T-helper 1 cell treated with Interleukin-12 subunit alpha and Interleukin-12 subunit beta and Interleukin-4 antibody, amounts not matched to agents 30 ng/mL and 1 ng/mL, for 36 hours (primary cell): ENCODE results near the gene PI4K2A. TPM values are rescaled to one million over a fixed set of nuclear protein-coding genes. Genes with fewer than 3 reads are reported as not detected.
"Not testable (repeated sequence)": the region's sequence is repeated elsewhere in the genome, so short reads cannot be mapped to it uniquely, and the experiment has no call there.

Experiments used
- intact Hi-C: fragments of 100-400 bp; cut with micrococcal nuclease; formaldehyde crosslinking; loops from one replicate; pipeline ENCODE4 v1.15.1; 2024
- total RNA-seq: library from RNA; stranded (reverse); gene quantifications from 2 replicates; pipeline ENCODE4 v1.2.3, GENCODE V29; 2022

Gene PI4K2A
- total RNA-seq, 1 donor from 2014 or later: 14.1 TPM

DNA sequence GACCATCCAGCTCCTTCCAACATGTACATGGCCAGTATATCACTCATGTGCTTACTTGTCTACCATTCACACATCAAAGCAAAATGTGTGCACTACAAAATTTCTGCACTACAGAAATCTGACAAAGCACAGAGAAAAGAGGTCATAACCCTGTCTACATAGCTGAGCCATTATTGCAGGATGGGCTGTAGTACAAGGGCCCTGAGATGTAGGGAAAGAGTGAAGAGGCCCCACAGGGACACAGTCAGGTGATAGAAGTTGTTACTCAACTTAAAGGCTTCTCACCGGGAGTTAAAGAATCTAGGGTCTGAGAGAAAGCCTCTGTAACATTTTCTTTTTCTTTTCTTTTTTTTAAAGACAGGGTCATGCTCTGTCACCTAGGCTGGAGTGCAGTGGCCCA lies 29.1 kb downstream of the PI4K2A start:
- intact Hi-C loops: no loop called here

DNA sequence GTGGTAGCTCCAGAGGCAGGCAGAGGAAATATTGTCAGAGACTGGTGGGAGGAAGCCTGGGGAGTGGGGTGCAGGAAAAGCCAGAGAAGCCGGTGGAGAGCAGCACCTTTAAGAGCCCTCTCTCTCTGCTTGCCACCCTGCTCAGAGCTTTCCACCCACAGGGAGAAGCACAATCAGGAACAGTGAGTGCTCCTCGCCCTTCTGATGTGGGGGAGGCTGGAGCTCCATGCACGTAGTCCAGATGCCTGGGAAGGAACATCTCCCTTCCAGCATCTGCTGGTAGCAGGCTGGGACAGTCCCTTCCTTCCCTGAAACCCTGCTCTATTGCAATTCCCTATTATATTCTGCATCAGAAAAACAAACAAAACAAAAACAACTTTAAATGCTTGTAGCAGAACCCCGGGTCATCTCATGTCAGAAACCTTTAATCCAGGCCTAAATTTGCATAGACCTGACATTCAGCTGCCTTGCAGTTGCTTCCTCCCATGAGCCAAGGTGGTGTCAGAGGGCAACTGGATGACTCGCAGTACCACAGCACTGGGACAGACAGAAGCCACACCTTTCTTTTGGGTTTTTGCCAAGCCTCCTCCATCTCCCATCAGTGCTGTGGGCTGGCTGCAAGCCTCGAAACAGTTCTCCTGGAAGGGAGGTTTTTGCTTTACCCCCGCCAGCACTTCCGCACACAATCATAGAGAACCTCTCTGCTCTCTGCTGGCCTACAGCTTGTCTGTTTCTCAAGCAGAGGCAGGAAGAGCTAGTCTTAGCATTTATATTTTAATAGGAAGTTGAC lies 33.5 kb downstream of the PI4K2A start:
- intact Hi-C loops: no loop called here

DNA sequence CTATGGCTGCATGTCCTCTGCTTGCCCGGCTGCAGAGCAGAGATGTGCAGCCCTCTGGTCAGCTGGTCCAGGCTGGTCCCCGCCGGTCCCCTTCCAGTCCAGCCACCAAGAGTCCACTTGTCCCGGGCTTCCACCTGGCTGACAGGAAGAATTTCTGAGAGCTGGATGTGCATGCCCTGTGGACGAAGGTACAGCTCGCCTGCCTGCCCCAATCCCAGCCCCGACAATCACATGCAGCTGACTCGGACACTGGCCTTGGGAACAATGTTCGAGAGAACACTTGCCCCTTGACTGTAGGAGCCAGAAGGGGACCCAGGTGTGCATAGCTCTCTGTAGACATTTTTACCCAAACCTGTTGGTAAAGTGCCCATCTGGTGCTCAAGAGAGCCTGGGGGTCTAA lies 34.8 kb downstream of the PI4K2A start:
- intact Hi-C loops: no loop called here

DNA sequence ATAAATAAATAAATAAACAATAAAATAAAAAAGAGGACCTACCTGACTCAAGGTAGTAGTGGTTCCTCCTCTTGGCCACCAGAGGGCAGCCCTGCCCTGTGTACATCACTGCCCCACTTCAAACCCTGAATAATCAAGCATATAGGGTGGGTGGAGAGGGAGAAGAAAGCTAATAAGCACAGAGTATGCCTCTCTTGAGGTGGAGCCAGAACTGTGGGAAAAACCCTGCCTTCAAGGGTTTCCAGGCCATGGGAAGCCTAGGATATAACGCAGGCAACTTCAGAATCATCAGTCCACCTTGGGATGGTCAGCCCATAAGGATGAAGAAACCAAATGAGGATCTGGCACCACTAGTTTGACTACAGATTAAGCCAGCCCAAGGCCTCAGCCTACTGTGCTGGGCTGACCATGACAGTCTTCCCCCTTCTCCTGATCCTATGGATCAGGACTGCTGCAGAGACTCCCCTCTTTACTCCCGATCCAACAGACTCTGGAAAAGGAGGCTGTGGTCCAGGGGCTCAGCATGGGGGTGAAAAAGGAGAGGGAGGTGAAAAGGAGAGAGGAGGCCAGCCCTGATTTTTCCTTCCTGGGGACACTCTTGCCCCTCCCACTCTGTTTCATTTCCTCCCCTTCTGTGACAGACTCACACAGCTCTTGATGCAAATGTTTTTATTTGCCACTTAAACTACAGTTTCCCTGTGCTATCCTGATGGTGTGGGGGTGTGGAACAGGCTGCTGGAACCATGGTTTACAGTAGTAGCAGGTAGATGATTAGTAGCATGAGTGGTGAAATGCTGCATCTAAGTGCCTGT lies 36.5 kb downstream of the PI4K2A start:
- intact Hi-C loops: loop anchor here (1.0 to 2.0 kb wide), 6 partner anchors 10 to 192 kb away; partner anchors contain the start of genes AVPI1, PI4K2A and ZFYVE27

DNA sequence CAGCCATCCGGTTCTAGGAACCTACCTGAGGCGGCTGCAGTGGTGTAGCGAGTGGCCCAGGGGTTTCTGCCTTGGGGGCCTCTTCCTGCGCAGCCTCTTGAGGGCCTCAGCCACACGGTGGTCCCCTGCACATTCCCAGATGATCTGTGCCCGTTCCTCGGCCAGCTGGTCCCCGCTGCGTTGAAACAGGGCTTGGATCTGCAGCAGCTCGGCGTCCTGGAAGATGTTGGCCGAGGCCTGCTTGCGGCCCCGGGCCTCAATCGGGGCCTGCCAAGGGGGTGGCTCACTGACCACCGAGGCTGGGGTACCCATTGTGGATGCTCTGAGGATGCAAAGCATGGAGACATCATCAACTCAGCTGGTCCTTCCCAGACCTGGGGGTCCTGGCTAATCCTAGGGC lies 39.1 kb downstream of the PI4K2A start:
- intact Hi-C loops: no loop called here

DNA sequence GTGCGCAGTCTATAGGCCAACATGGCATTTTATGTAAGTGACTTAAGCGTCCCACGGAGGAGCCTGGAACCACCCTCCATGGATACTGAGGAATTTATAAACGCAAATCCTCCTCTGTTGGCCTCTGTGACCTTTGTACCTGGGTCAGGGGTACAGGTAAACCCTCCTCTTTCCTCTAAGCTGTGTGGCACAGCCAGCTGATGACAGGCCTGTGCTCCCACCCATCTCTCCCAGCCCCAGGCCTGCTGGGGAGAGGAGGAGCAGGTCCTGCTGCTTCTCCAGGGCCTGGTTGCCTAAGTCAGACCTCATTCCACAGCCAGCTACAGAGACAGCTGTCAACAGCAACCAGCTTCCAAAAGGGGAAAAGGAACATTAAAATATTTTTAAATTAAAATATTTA lies 41.6 kb downstream of the PI4K2A start:
- intact Hi-C loops: no loop called here

DNA sequence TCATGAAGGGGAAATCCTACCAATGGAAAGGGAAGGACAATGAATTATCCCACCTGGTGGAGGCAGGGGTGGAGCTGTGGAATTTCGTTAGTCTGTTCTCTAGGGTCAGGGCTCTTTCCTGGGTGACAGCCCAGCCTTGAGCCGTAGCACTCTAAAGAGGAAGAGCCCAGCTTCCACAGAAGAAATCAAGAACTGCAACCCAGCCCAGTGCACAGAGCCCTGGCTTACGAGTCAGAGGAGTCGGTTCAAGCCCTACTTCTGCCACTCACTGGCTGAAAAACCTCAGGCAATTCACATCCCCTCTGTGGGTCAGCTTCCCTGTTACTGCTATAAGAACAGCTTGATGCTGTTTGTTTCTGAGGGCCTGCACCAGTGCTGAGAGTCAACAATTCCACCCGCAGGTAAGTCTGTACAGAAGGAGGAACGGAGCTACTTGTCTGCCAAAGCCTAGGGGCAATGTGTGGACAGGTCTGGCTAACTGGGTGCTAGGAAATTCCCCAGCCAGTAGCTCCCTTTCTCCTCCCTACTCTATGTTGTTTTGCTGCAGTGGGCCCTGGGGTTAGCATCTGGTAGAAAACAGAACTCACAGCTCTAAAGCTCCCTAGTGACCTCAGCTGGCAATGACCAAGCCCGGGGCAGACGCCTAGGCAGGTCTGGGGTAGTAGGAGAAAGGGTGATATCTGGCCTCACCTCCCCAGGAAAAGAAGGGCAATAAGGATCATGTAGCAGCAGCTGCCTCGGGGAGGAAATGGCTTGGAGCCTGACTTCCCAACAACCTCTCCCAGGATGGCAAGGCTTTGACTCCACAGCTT lies 43.3 kb downstream of the PI4K2A start:
- intact Hi-C loops: no loop called here

DNA sequence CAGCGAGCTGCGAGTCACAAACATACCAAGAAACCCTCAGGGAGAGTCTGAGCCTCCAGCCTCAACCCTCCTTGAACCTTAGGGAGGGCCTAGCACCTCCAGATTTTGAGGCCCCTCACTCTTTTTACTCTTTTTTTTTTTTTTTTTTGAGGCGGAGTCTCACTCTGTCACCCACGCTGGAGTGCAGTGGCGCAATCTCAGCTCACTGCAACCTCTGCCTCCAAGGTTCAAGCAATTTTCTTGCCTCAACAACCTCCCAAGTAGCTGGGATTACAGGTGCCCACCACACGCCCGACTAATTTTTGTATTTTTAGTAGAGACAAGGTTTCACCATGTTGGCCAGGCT lies 43.9 kb downstream of the PI4K2A start:
- intact Hi-C loops: not testable (repeated sequence)

DNA sequence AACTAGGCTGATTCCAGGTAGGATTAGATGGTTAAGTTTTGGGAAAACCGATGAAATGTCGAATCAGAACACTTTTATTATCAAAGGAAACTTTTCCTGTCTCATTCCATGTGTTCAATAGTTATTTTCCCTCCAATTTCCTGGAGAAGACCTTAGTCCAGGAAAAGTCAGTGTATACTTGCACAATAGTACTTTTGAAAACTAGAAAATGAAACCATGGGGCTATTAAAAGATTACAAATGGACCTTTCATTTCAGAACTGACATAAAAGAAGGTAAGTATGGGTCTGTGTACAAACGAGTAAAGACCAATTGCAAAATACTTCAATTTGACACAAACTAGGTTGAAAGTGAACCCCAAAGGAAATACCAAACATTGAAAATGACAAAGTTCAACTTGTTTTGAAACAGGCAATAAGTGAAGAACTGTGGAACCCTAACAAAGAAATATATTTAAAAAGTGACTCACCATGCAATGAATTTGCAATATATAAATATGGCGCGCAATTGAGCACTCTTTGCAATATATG lies 44.5 kb downstream of the PI4K2A start:
- intact Hi-C loops: loop anchor here (5.0 kb wide), 2 partner anchors 238 to 853 kb away; partner anchors contain the start of genes EXOSC1, LCOR and ZDHHC16

DNA sequence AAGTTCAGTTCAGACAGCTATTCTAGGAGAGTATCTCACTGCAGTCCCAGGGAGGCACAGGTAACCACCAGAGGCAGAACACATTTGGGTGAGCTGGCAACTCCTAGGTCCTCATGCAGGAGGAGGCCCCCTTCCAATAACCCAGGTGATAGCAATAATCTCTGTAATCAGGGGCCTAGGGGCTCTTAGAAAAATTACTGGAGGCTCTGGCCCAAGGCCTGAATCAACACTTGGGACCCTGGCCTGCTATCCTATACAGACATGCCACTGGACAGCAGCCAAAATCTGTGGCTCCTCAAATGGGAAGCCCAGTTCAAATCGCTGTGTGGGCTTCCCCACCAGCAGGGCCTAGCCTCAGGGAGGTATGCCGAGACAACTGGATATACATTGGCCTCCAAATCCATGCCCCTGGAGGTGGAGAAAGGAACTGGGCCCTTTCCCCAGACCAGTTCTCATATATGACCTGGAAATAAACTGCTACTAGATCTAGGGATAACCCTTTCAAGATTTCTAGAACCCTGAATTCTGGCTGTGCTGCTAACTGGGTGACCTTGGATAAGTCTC lies 45.0 kb downstream of the PI4K2A start:
- intact Hi-C loops: loop anchor here (5.0 kb wide), 2 partner anchors 238 to 853 kb away; partner anchors contain the start of genes EXOSC1, LCOR and ZDHHC16

DNA sequence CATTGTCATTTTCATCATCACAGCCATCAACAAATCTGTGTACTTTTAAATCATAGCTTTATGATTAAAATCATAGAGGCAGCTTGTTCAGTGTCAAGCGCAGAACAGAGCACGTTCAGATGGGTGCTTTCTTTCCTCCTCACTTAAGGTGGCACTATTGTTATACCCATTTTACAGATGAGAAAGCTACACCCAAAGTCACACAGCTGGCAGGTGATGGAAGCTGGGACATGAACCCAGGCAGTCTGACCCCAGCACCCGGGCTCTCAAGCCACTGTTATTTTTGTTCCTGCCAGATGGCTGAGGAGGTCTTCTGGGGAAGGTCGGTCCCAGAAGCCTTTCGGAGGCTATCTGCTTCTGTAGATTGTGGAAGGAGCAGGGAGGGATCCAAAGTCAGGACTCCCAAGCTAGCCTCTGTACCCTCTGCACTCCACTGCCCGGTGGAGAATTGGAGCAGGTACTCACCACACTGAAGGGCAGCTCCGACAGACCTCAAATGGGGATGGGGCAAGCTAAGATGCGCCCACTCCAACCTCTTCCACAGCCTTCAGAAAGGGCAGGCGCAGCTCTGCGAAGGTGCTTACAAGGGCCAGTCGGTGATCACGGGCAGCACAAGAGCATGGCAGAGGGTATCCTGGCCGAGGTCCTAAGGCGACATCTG lies 46.0 kb downstream of the PI4K2A start:
- intact Hi-C loops: loop anchor here (2.0 to 5.0 kb wide), 6 partner anchors 38 to 854 kb away; partner anchors contain the start of genes EXOSC1, GOLGA7B, HPS1 and LCOR

DNA sequence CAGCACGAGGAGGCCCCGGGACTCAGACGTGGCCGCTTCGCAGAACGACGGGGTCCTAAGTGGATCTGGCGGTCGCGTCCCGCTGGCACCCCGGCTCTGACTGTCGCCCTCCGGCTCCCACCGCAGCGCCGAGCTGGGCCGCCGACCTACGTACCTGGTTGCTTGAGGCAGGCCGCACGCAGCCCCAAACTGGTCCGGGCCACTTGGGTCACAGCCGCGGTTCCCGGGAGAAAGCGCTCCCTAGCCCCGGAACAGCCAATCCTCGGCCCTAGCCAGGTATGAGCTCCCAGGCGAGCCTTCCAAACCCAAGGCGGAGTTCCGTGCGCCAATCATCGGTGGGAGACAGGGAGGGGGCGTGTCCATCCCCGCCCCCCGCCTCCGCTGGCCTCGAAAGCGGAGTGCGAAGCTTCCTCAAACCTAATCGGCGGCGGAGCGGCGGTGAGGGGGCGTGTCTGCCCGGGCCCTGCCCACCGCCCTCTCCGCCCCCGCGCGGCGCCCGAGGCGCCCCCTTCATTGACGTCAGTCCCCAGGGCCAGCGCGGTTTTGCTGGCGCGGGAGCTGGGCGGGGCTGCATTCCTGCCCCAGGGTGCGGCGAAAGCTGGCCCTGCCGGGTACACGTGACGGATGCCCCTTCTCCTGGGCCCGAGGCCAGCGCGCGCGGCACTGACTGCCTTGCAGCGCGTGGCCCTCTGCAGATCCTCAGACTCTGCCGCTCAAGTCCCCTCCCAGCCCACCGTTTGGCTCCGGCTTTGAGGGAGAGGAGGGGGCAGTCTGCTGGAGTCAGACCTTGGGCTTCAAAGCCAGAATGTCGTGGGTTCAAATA lies 46.7 kb downstream of the PI4K2A start, which contains the start of gene AVPI1:
TSS of gene AVPI1 (minus strand) at position 280 of the 823 bp plus-strand sequence. CDS start 7,336 bp downstream, outside the sequence.
- intact Hi-C loops: loop anchor here (1.0 to 5.0 kb wide), 15 partner anchors 11 to 855 kb away; partner anchors contain the start of genes EXOSC1, GOLGA7B, HPS1 and LCOR

DNA sequence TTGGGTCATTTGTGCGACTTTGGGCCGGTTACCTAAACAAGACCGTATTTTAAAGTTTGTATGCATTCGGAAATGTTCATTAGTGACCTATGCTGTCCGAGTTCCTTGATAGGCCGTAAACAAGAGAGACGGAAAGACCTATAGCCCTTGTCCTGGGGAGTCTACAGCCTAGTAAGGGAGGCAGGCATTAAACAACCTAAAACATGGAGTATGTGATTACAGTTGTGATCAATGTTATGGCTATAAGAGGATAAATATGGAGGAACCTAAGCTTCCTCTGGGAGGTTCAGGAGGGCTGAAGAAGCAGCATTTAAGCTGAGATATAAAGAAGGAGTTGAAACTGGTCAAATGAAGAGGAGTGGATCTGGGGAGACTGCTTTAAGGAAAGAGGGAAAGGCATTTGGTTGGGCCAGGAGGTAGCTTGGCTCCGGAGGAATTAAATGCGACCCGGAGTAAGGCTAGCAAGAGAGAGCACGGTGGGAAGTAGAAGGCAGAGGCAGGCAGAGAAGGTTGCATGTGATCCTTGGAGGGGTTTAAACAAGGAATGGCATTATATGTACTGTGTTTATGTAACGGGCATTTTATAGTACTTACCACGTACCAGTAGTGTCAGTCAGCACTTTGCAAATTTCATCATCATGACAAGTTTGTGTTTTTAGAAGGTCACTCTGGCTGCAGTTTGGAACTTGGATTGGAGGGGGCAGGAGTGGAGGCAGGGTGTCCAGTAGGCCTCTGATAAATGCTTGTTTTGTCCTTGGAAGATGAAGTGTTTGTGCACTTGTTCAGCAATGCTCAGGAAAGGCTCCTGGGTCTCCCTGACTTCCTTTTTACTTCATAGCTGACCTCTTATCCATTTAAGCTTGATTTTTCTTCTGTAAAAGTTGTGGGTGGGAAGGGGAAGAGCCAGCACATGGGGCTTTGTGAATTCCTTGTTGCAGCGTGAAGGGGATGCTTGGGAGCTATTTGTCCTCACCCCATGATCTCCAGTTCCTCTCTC lies 47.6 kb downstream of the PI4K2A start:
- intact Hi-C loops: loop anchor here (1.0 to 5.0 kb wide), 15 partner anchors 12 to 856 kb away; partner anchors contain the start of genes EXOSC1, GOLGA7B, HPS1 and LCOR

DNA sequence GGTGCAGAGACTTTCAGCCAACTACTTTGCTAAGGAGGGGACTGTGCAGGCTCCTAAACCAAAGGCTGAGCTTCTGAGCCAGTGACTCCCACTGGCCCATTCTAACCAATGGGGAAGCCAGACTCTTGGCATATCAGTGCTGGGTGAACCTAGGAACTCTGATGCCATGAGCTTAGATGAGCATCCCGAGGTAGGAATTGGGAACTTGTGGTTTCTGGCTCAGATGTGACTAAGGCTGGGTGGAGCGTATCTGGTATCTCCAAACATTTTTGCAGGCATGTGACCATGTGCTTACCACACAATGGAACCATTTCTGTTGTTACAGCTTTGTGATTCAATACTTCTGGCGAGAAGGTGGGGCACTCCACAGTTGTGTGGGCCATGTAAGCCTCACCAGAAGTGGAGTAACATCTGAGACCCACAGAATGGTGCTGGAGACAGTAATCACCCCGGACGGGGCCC lies 49.1 kb downstream of the PI4K2A start:
- intact Hi-C loops: loop anchor here (5.0 kb wide), 2 partner anchors 242 to 857 kb away; partner anchors contain the start of genes EXOSC1, LCOR and ZDHHC16

DNA sequence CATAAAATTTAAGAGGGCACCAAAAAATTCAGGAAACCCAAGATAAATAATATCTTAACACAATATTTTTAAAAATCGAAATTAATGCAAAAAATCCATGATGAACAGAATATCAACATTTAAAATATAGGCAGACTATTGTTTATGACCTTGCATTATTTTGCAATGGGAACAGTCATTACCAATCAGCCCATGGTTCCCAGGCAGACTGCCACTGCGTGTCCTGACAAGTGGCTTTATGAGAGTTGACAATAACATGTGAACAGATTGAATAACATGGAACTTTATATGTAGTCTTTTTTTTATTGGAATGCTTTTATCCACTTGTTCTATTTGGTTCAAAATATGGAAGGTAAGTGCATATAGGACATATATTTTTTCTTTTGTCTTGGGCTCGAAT lies 49.7 kb downstream of the PI4K2A start:
- intact Hi-C loops: no loop called here

DNA sequence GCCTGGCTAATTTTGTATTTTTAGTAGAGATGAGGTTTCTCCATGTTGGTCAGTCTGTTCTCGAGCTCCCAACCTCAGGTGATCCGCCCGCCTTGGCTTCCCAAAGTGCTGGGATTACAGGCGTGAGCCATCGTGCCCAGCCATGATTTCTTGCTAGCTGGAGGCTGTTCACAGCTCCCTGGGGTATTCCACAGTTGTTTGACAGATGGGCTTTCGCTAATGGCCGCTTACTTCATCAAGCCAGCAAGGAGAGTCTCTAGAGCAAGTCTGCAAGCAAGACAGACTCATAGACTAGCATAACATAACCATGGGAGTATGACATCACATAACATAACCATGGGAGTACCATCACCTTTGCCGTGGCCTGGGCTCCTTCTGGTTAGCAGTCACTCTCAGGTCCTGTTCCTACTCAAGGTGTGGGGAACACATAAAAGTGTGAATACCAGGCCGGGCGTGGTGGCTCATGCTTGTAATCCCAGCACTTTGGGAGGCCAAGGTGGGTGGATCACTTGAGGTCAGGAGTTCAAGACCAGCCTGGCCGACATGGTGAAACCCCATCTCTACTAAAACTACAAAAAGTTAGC lies 57.7 kb downstream of the PI4K2A start:
- intact Hi-C loops: not testable (repeated sequence)
